ENCODE data around the gene FUNDC2.
"Not testable (repeated sequence)": the region's sequence is repeated elsewhere in the genome, so short reads cannot be mapped to it uniquely, and the experiment has no call there.

Gene FUNDC2, protein sequence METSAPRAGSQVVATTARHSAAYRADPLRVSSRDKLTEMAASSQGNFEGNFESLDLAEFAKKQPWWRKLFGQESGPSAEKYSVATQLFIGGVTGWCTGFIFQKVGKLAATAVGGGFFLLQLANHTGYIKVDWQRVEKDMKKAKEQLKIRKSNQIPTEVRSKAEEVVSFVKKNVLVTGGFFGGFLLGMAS

DNA sequence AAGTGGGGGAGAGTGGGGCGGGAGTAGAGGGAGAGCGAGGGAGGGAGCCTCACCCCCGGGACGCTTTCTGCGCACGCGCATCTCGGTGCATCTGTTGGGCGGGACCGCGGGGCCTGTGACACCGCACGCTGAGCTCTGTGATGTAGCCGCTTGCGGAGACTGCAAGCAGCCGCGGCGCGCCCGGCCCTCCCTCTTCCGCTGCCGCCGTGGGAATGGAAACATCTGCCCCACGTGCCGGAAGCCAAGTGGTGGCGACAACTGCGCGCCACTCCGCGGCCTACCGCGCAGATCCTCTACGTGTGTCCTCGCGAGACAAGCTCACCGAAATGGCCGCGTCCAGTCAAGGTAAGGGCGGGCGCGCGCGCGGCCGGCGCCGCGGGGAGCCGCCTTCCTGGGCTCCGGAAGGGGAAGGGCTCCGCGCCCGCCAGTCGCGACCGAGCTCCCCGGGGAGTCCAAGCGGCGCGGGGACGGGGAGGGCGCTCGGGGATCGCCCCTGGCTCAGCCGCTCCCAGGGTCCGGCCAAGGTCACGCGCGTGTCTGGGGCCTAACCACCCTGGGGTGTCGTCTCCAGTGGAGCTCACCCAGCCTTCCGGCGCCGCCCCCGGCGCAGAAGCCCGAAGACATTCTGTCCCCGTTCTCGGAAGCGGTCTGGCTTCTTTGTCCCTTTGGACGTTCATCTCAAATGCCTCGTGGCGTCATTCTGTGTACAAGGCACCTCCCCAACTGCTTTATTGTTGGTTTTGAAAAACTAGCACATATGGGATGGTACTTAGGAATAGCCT, at the start of gene FUNDC2:
FUNDC2 (plus strand) TSS at position 118 of the 782 bp plus-strand sequence; CDS start at position 213, 95 bp downstream.
- DNase-seq (ENCODE audit: low spot score): peak; percentile 88

GRCh38 chrX:154979629-154980028, 47.0 kb upstream of the FUNDC2 start:
- no peak for DNase-seq (ENCODE audit: low spot score)

- peak; percentile 66 for DNase-seq (ENCODE audit: low spot score)
Observed at GRCh38 chrX:154980330-154981115, 46.1 kb upstream of the FUNDC2 start.

GRCh38 chrX:154981116-154981411, 45.6 kb upstream of the FUNDC2 start:
- no peak for DNase-seq (ENCODE audit: low spot score)

- no peak for DNase-seq (ENCODE audit: low spot score)
Observed at GRCh38 chrX:154986826-154987575, 39.6 kb upstream of the FUNDC2 start.

DNA sequence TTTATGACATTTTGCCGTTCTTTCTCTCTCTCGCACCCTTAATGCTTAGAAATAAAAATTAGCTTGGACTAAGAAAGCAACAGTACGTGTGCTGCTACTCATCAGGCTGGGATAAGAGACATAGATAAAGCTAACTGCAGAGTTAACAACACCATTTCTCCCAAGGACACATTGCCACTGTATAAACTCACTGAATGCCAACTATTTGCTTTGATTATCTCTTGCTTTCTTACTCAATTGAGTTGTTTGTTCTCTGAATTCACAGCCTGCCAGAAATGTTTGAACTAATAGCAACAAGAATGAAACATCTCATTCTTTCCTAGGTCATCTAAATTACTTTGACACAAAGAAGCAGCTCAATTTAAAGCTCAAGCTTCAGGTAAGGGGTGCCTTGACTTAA, 38.7 kb upstream of the FUNDC2 start:
- DNase-seq (ENCODE audit: low spot score): no peak

- no peak for DNase-seq (ENCODE audit: low spot score)
Observed at GRCh38 chrX:154988719-154989118, 37.9 kb upstream of the FUNDC2 start.

DNA sequence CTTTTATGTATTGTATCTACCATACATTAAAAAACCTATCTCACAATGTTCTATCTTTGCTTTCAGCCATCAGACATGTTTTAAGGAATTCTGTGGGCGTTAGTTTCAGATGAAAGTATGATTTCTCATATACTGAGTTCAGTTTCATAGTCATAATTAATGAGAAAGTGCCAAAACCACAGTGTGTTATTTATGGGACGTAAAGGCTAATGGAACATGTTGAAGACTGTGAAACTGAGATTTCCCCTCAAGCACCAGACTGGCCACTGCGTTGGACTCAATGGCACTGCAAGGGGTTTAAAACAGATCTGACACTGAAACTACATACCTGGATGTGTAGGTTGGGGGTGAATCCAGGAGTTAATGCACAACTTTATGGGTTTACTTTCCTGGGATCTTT, 36.1 kb upstream of the FUNDC2 start:
- DNase-seq (ENCODE audit: low spot score): no peak

GRCh38 chrX:154991039-154991438, 35.6 kb upstream of the FUNDC2 start:
- DNase-seq (ENCODE audit: low spot score): no peak

DNA sequence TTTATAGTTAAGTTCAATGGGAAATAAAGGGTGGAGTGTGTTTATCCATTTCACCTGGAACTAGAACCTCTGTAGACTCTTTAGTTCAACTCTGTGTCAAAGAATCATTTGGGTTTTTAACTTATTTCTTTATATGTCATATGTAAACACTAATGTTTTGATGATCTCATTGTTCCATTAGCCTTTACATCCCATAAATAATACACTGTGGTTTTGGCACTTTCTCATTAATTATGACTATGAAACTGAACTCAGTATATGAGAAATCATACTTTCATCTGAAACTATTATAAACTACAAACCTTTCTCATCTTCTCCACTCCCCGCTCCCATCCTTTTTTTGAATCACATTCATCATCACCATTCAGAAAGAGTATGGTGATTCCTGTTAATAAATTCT, 35.2 kb upstream of the FUNDC2 start:
- no peak for DNase-seq (ENCODE audit: low spot score)

GRCh38 chrX:154998204-154998880, 28.3 kb upstream of the FUNDC2 start:
- no peak for DNase-seq (ENCODE audit: low spot score)

- no peak for DNase-seq (ENCODE audit: low spot score)
Observed at GRCh38 chrX:155000841-155001240, 25.8 kb upstream of the FUNDC2 start.

DNA sequence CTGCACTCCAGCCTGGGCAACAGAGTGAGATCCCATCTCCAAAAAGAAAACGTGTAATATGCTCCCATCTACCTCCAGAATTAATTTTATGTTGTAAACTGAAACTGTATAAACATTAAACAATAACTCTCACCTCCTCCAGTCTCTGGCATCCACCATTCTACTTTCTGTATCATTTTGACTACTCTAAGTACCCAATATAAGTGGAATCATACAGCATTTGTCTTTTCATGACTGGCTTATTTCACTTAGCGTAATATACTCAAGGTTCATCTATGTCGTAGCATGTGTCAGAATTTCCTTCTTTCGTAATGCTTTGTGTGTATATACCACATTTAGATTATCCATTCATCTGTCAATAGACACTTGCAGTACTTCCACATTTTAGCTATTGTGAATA, 24.8 kb upstream of the FUNDC2 start:
- DNase-seq (ENCODE audit: low spot score): no peak

DNA sequence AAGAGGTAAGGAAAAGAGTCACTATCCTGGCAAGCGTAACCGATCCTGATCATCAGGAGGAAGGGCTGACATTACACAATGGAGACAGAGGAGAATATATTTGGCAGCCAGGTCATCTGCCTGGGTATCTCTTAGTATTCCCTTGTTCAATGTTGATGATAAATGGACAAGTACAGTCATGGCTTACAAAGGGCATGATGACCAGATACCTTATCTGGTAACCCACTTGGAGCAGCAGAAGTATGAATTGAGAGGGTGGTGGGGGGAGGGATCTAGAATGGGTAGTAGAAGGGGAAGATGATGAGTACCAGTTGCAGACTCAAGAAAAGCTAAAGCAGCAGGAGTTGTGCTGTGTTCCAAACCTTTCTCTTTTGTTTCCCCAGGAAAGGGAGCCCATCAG, 21.5 kb upstream of the FUNDC2 start:
- no peak for DNase-seq (ENCODE audit: low spot score)

DNA sequence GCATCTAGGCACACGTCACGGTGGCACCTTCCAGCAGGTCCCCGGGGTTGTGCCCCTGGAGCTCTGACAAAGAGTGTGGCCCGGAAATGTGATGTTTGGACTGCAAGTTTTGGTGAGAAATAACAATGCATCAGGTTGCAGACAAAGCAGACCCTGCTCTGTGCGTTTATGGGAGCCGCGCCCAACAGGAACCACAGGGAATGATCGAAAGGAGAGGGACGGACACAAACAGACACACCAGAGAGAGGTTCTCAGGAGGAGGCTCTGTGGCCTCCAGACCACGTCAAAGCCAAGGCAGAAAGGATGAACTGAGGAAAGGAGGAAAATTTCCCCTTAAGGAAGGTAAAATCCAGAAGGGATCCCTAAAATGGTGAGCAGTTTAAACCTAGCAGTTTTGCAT, 20.3 kb upstream of the FUNDC2 start:
- not testable (repeated sequence) for DNase-seq (ENCODE audit: low spot score)

DNA sequence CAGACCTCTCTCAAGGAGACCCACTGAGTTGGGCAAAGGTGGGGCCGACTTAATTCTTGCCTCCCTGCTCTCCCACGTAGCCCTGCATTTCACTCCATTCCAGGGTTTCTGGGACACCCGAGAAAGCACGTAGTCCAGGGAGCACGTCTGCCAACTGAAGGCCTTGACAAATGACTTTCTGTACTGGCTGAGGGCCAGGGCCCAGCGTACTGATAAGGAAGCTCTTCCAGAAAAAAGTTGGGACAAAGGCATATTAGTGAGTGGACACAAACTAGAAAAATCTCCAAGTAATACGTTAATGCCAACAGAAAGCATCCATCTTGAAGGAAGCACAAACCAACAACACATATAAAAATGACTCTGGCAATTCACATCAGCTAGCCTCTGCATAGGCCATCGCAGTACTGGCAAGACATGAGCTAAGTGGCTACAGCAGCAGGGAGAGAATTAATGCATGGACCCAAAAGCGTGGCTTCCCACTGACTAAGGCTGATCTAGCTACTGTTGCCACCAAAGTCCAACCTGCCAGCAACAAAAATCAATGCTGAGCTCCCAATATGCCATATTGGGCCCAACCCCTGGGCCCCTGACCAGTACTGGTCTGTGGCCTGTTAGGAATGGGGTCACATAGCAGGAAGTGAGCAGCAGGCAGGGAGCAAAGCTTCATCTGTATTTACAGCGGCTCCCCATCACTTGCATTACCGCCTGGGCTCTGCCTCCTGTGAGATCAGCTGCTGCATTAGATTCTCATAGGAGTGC, 19.6 kb upstream of the FUNDC2 start:
- DNase-seq (ENCODE audit: low spot score): not testable (repeated sequence)

DNA sequence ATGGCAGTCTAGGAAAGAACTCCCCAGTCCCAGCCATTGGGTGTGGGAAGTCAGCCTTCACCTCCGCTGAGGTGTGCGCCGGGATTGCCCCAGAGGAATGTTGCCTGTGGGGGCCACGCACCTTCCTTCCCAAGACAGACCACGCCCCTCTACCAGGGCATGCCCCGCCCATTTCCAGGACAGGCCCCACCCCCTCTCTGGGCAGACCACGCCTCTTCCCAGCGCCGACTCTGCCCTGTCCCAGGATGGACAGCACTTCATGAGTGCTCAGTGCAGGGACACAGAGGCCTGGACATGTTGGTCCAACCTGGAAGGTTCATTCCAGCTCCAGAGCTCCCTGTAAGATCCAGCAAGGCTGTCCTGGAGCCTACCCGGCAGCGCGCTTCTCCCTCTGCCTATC, 18.1 kb upstream of the FUNDC2 start:
- not testable (repeated sequence) for DNase-seq (ENCODE audit: low spot score)

DNA sequence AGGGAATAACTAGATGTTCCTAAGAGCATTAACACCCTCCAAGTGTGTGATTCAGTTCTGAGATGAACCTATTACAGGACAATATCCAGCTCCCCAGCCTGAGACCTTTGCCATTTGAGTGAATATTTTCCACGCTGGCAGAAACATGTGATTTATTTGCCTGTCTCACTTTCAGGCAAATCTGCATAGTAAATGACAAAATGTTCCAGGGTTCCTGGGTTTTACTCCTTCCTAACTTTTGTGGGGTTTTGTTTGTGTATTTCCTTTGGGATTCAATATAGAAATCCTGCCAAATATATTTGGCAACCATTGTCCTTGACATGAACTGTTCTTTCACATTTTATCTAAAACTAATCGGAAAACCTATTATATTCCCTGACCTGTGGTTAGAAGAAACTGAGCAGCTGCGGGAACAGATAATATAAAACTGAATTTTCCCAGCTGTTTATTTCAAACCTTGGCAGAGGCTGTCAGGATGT, 16.6 kb upstream of the FUNDC2 start:
- no peak for DNase-seq (ENCODE audit: low spot score)

DNA sequence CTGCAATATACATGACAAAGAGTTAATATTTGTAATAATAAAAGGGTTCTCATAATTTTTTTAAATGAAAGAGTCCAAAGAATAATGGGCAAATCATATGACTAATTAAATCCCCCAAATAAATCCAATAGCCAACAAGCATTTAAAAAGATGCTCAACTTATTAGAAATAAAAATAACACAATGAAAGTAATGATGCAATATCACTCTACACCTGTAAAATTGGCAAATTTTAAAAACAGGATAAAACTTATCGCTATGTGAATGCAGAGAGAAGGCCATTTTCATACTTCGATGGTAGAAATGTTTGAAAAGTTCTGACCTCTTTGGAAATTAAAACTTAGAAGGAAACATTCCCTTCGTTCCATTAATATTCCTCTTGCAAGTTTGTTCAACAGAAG, 6.1 kb upstream of the FUNDC2 start:
- no peak for DNase-seq (ENCODE audit: low spot score)

DNA sequence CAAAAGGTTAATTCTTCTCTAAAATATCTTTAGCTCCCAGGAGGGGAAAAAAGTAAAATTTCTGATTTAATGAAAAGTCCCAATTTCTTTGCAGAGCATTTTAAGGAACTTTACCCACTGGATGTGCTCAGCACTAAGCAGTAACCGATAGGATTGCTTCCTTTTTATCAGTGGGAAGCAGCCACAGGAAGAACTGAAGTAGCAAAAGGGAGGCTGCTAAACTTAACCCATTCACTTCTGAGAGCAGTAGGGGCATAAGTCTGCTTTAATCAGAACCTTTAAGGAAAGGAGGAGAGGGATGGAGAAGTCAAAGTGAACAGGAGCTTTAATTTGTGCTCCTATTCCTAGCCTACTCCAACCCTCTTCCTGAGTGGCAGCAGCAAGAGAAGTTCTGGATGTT, 4.1 kb upstream of the FUNDC2 start, which contains the start of gene F8:
F8 (minus strand) TSS at position 139 of the 400 bp plus-strand sequence. CDS start 171 bp downstream, outside the sequence.
- DNase-seq (ENCODE audit: low spot score): no peak

All from cerebellar cortex (tissue), 1 donor.